Activated CD4-positive, alpha-beta T cell treated with anti-CD3 and anti-CD28 coated beads, Interleukin-2, amount 10 ng/mL, durations not matched to agents 7 days and 5 days (primary cell): ENCODE data around the gene CCDC69. TPM values are rescaled to one million over a fixed set of nuclear protein-coding genes. Genes with fewer than 3 reads are reported as not detected.
A peak's percentile ranks its signal among the peaks of the same experiment; 100 is the strongest.

Experiments
- CTCF ChIA-PET: fragments of 350-600 bp; sonication (Branson Sonifier 250); formaldehyde crosslinking; loops from one replicate; lab custom pipeline; 2021; ENCODE audit warnings: antibody characterized with exemption; lab: Charles Lee
- POLR2A ChIA-PET: fragments of 350-600 bp; sonication (Branson Sonifier 250); formaldehyde crosslinking; loops from one replicate; lab custom pipeline; 2021; ENCODE audit warnings: antibody characterized with exemption; lab: Charles Lee
- DNase-seq: peaks from one replicate; pipeline ENCODE4 v3.0.0-alpha.2; 2020
- H3K27ac Mint-ChIP-seq: one replicate; pipeline ENCODE4 v1.8.0; 2021; ENCODE audit warnings: mild to moderate bottlenecking, moderate library complexity, mixed read lengths
- H3K27me3 Mint-ChIP-seq: one replicate; pipeline ENCODE4 v1.8.0; 2021; ENCODE audit warnings: mixed read lengths
- H3K36me3 Mint-ChIP-seq: one replicate; pipeline ENCODE4 v1.8.0; 2021; ENCODE audit warnings: low read depth, mixed read lengths
- H3K4me1 Mint-ChIP-seq: one replicate; pipeline ENCODE4 v1.8.0; 2021; ENCODE audit warnings: mixed read lengths
- H3K4me3 Mint-ChIP-seq: one replicate; pipeline ENCODE4 v1.8.0; 2021; ENCODE audit warnings: mild to moderate bottlenecking, moderate library complexity, mixed read lengths
- H3K9me3 Mint-ChIP-seq: one replicate; pipeline ENCODE4 v1.8.0; 2021; ENCODE audit warnings: mixed read lengths
- total RNA-seq, 2 experiments: library from RNA; stranded (reverse); gene quantifications; one replicate each; pipeline ENCODE4 v1.2.3, GENCODE V29; 2021

CCDC69 gene
- total RNA-seq, 2 experiments from 2014 or later, result 79.4 to 84.1 TPM

DNA sequence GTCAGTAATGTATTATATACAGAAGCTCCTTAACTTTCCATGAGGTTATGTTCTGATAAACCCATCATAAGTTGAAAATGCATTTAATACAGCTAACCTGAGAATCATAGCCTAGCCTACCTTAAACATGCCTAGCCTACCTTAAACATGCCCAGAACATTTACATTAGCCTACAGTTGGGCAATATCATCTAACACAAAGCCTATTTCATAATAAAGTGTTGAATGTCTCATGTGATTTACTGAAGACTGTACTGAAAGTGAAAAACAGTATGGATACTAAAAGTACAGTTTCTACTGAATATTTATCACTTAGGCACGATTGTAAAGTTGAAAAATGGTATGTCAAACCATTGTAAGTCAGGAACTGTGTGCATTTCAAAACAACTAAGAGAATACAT, 30.7 kb upstream of the CCDC69 start:
- Mint-ChIP-seq H3K9me3 (peaks cover 3% of the 10 kb centered on the region), H3K27ac (no peak overlapping the region), H3K27me3 (no peaks in the 10 kb centered on the region), H3K36me3 (peaks cover 6% of the 10 kb centered on the region), H3K4me1 (peaks cover 37% of the 10 kb centered on the region), H3K4me3 (no peak overlapping the region)
- POLR2A ChIA-PET, result interaction anchor here (0.7 kb wide), 1 partner anchor 41 kb away, joined by 4 read pairs; no protein-coding TSS in a partner anchor
- DNase-seq, result no peak
- CTCF ChIA-PET, result interaction anchor here (1.2 to 2.5 kb wide), 3 partner anchors 10 to 16 kb away, joined by 3 to 13 read pairs (median 8); no protein-coding TSS in a partner anchor

DNA sequence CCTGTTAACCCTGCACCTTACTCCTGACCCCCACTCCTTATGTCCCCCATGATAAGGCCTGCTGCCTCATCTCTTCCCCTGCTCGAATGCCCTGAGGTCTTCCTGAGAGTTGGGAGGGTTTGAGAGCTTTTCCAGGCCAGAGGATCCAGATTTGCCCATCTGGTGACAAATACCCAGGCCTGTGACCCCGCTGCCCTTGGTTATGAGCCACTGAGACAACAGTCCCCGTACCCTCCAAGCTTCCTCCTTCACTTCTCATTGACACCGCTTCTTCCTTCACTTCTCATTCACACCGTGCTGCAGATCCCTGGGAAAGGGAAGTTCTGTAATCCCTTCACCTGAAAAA, 29.7 kb upstream of the CCDC69 start:
- Mint-ChIP-seq H3K9me3 (peaks cover 3% of the 10 kb centered on the region), H3K27ac (peak overlapping the region; percentile 91), H3K4me3 (peak overlapping the region; percentile 90), H3K27me3 (no peaks in the 10 kb centered on the region), H3K36me3 (peaks cover 6% of the 10 kb centered on the region), H3K4me1 (peaks cover 37% of the 10 kb centered on the region)
- ChIA-PET CTCF (interaction anchor here (1.5 to 2.5 kb wide), 4 partner anchors 11 to 127 kb away, joined by 5 to 13 read pairs (median 7); no protein-coding TSS in a partner anchor), POLR2A (no interaction called here)
- DNase-seq, result no peak

DNA sequence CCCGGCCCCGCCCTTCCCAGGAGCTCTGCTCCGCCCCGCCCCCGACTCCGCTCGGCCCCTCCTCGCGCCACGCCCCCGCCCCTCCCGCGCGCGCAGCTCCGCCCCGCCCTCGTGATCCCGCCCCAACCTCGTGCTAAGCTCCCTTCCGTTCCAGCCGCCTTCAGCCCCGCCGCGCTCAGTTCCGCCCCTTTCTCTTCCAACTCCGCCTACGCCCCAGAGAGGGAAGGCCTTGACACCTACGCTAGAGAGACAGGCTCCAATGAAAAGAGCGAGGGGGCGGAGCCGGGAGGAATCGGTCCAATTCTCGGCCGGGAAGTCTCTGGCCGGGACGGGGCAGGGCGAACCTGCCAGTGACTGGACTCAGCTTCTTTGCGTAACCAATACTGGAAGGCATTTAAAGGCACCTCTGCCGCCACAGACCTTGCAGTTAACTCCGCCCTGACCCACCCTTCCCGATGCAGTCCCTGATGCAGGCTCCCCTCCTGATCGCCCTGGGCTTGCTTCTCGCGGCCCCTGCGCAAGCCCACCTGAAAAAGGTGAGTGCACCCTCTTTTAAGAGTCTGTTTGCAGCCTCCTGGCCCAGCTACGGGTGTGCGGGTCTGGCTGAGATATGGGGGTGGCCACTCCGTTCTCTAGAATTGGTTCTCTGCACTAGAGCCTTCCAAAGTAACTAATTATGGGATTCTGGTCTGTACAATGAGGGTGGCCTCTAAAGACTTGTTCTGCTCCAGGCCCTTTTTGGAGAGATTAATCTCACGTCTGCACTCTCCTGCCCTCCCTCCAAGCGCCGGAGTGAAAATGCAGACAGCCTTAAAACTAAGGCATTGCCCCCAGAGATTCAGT, 29.1 kb upstream of the CCDC69 start, which contains the start of gene GM2A:
GM2A (plus strand) TSS at position 424 of the 843 bp plus-strand sequence; CDS start at position 456, 32 bp downstream.
- Mint-ChIP-seq H3K36me3 (peaks cover 6% of the 10 kb centered on the region), H3K27ac (peak within 1 kb of the TSS; percentile 91), H3K9me3 (peaks cover 3% of the 10 kb centered on the region), H3K4me1 (peaks cover 37% of the 10 kb centered on the region), H3K27me3 (no peaks in the 10 kb centered on the region), H3K4me3 (peak within 1 kb of the TSS; percentile 90)
- CTCF ChIA-PET, result interaction anchor here (0.7 to 2.5 kb wide), 11 partner anchors 11 to 1734 kb away, joined by 3 to 13 read pairs (median 5); no protein-coding TSS in a partner anchor
- peak; percentile 99 for DNase-seq
- POLR2A ChIA-PET, result interaction anchor here (0.6 to 1.1 kb wide), 4 partner anchors 29 to 1246 kb away, joined by 3 to 9 read pairs (median 6); partner anchors contain the start of gene CCDC69

DNA sequence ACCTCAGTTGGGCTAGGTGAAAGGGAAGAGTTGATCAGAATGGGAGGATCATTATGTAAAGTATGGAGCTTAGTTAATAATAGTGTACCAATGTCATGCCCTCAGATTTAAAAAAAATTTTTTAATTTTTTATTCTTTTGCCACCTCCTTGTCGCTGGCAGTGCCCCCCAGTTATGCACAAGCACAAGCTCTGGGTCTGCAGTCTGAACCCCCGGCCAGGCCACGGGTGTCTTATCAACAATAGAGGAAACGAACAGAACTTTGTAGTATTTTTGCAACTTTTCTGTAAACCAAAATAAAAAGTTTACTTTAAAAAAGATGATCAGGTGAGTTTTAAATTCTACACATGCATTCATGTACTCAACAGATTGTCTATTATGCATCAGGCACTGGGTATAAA, 27.7 kb upstream of the CCDC69 start:
- CTCF ChIA-PET, result interaction anchor here (0.7 to 2.1 kb wide), 5 partner anchors 13 to 487 kb away, joined by 3 to 7 read pairs (median 4); no protein-coding TSS in a partner anchor
- DNase-seq, result no peak
- peaks cover 35% of the 10 kb centered on the region for H3K4me1 Mint-ChIP-seq
- peak overlapping the region; percentile 90 for H3K4me3 Mint-ChIP-seq
- H3K27me3 Mint-ChIP-seq, result no peaks in the 10 kb centered on the region
- peaks cover 6% of the 10 kb centered on the region for H3K36me3 Mint-ChIP-seq
- peak overlapping the region; percentile 91 for H3K27ac Mint-ChIP-seq
- POLR2A ChIA-PET, result no interaction called here
- H3K9me3 Mint-ChIP-seq, result peaks cover 3% of the 10 kb centered on the region

DNA sequence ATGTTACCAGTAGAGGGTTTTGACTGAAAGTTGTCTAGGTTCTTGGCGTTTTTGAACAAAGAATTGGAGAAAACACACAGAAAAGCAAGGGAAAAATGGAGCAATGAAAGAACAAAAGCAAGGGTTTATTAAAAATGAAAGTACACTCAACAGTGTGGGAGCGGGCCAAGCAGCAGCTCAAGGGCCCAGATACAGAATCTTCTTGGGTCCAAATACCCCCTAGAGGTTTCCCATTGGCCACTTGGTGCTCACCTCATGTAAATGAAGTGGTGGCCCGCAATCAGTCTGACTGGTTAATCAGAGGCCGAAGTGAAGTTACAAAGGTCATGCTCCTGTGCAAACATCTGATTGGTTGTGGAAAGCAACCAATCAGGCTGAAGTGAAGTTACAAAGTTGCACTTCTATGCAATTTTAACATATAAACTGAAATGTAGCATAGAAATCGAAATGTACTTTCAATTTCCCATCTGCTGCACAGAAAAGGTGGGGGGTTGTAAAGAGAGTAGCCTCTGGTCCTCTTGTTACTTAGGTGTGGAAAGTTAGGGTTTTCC, 27.2 kb upstream of the CCDC69 start:
- DNase-seq, result peak; percentile 24
- Mint-ChIP-seq H3K36me3 (peaks cover 6% of the 10 kb centered on the region), H3K4me3 (peak overlapping the region; percentile 90), H3K4me1 (peaks cover 35% of the 10 kb centered on the region), H3K27ac (peak overlapping the region; percentile 70), H3K27me3 (no peaks in the 10 kb centered on the region), H3K9me3 (peaks cover 3% of the 10 kb centered on the region)
- ChIA-PET POLR2A (no interaction called here), CTCF (interaction anchor here (1.0 to 2.1 kb wide), 3 partner anchors 13 to 39 kb away, joined by 3 to 7 read pairs (median 4); no protein-coding TSS in a partner anchor)

DNA sequence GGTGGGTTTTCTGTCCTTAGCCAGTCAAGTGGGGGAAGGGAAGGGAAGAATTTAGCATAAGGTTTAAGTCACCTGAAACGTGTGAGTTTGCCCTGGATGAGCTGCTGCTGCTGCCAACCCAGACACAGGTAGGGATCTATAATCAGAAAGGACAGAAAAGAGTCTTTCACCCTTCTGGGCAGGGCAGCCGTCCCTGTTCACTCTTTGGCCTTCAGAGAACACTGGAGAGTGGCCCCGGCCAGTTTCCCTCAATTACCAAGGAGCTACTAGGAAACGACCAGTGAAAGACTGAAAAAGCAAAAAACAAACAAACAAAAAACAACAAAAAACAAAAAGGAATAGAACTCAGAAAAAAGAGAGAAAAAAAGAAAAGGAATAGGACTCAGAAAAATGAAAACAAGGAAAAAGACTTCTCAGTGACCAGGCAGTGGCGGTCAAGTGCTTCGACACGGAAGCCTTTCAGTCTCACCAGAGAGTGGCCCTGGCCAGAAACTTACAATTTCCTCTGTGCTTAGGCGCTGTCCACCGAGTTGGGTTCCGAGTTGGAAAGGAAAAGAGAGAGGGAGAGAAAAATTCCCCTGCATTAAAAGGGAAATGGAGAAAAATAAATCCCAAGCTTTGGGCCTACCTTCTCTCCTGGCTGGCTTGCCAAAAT, 26.6 kb upstream of the CCDC69 start:
- Mint-ChIP-seq H3K4me3 (peak overlapping the region; percentile 90), H3K4me1 (peaks cover 35% of the 10 kb centered on the region), H3K9me3 (peaks cover 3% of the 10 kb centered on the region), H3K36me3 (peaks cover 6% of the 10 kb centered on the region), H3K27me3 (no peaks in the 10 kb centered on the region), H3K27ac (peak overlapping the region; percentile 70)
- DNase-seq, result no peak
- CTCF ChIA-PET, result interaction anchor here (1.9 to 2.1 kb wide), 2 partner anchors 12 to 38 kb away, joined by 5 to 7 read pairs; no protein-coding TSS in a partner anchor
- POLR2A ChIA-PET, result no interaction called here

DNA sequence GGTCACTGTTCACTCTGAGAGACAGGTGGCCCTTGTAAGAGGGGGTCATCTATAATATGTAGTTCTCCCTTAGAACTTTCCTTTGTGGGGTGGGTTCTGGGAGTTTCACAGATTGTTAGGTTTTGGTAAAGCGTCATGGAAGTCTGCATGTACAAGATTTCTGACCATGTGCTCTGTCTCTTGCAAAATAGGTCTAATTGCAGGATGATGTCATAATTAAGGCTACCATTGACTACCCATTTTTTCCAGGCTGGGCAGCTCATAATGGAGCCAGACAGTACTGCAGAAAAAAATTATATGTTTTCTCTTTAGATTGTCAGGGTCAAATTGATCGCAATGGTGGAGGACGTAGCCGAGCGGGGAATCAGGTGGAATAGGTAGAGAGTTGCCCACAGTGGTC, 25.4 kb upstream of the CCDC69 start:
- peaks cover 3% of the 10 kb centered on the region for H3K9me3 Mint-ChIP-seq
- DNase-seq, result no peak
- no peaks in the 10 kb centered on the region for H3K27me3 Mint-ChIP-seq
- peaks cover 40% of the 10 kb centered on the region for H3K4me1 Mint-ChIP-seq
- CTCF ChIA-PET, result interaction anchor here (0.6 to 1.9 kb wide), 2 partner anchors 11 to 14 kb away, joined by 3 to 5 read pairs; no protein-coding TSS in a partner anchor
- no peak overlapping the region for H3K4me3 Mint-ChIP-seq
- H3K27ac Mint-ChIP-seq, result no peak overlapping the region
- peaks cover 6% of the 10 kb centered on the region for H3K36me3 Mint-ChIP-seq
- POLR2A ChIA-PET, result no interaction called here

DNA sequence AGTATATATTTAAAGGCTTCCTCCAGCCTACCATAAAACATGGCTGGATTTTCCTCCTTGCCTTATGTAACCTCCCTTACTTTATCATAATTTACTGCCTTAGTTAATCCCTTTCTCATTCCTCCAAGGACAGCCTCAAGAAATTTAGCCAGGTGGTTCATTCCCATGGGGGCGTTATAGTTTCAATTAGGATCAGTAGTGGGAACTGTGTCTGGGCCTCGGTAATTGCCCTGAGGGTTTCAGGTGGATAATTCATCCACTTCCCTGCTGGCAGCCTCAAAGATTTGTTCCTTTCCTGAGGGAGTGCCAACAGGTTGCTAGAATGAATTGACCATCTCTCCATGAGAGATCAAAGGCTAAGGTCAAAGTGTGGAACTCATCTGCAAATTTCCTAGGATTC, 24.8 kb upstream of the CCDC69 start:
- DNase-seq, result no peak
- H3K4me1 Mint-ChIP-seq, result peaks cover 41% of the 10 kb centered on the region
- peaks cover 3% of the 10 kb centered on the region for H3K9me3 Mint-ChIP-seq
- POLR2A ChIA-PET, result no interaction called here
- no peak overlapping the region for H3K4me3 Mint-ChIP-seq
- peaks cover 6% of the 10 kb centered on the region for H3K36me3 Mint-ChIP-seq
- H3K27me3 Mint-ChIP-seq, result no peaks in the 10 kb centered on the region
- H3K27ac Mint-ChIP-seq, result no peak overlapping the region
- CTCF ChIA-PET, result interaction anchor here (0.6 to 1.9 kb wide), 2 partner anchors 10 to 13 kb away, joined by 3 to 5 read pairs; no protein-coding TSS in a partner anchor

DNA sequence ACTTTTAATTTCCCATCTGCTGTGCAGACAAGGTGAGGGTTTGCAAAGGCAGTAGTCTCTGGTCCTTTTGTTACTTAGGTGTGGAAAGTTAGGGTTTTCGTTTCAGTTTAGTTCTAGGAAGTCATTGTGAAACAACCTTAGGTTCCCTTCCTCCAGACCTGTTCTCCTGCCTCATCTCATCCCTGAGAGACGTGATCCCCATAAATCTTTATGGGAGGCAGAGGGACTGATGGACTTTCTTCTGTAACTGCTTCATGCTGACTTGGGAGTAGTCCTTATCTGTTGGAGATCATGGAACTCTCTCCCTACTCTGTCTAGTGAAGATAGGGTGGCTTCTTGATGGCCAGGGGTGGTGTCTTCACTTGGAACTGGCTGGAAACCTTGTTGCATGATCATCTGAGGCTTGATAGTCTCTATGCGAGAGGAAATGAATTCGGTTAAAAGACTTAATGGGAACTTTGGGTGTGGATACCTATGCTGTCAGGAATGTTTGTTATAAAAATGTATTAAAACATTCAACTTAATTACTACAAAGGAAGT, 21.9 kb upstream of the CCDC69 start:
- Mint-ChIP-seq H3K4me1 (peaks cover 27% of the 10 kb centered on the region), H3K9me3 (peaks cover under 1% of the 10 kb centered on the region), H3K27me3 (no peaks in the 10 kb centered on the region), H3K36me3 (peaks cover 5% of the 10 kb centered on the region), H3K27ac (no peak overlapping the region), H3K4me3 (no peak overlapping the region)
- DNase-seq, result no peak
- ChIA-PET POLR2A (no interaction called here), CTCF (no interaction called here)

DNA sequence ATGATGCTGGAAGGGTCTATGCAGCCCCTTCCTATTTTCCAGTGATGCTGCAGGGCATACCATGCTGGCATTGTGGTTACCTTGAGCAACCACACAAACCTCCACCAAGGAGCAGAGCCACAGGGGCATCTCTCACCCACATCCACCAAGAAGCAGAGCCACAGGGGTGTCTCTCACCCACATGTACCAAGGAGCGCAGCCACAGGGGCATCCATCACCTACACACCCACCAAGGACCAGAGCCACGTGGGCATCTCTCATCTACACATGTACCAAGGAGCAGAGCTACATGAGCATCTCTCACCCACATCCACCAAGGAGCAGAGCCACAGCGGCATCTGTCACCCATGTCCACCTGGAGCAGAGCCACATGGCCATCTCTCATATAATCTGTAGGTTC, 20.3 kb upstream of the CCDC69 start:
- no peak for DNase-seq
- Mint-ChIP-seq H3K4me1 (peaks cover 25% of the 10 kb centered on the region), H3K36me3 (no peaks in the 10 kb centered on the region), H3K9me3 (no peaks in the 10 kb centered on the region), H3K27ac (no peak overlapping the region), H3K27me3 (no peaks in the 10 kb centered on the region), H3K4me3 (no peak overlapping the region)
- CTCF ChIA-PET, result no interaction called here
- POLR2A ChIA-PET, result no interaction called here

DNA sequence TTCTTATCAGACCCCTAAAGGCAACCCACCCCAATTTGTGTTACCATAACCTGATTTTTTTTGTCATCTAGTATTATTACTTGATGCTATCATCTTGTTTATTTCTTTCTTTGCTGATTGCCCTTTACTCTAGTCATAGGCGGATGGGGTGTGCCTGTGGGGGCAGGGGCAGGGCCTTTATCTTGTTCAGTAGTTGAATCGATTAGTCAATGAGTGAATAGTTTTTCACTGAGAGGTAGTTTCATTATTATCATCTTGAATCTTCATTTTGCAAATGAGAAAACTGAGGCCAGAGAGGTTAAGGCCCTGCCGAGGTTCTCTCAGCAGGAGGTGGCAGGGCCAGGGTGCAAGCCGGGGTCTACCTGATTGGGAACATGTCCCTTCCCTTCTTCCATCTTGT, 19.7 kb upstream of the CCDC69 start:
- no peaks in the 10 kb centered on the region for H3K27me3 Mint-ChIP-seq
- peaks cover 30% of the 10 kb centered on the region for H3K4me1 Mint-ChIP-seq
- POLR2A ChIA-PET, result no interaction called here
- H3K36me3 Mint-ChIP-seq, result no peaks in the 10 kb centered on the region
- H3K27ac Mint-ChIP-seq, result no peak overlapping the region
- H3K9me3 Mint-ChIP-seq, result no peaks in the 10 kb centered on the region
- H3K4me3 Mint-ChIP-seq, result no peak overlapping the region
- CTCF ChIA-PET, result interaction anchor here (4.3 kb wide), 1 partner anchor 13 kb away, joined by 19 read pairs; no protein-coding TSS in a partner anchor
- no peak for DNase-seq

DNA sequence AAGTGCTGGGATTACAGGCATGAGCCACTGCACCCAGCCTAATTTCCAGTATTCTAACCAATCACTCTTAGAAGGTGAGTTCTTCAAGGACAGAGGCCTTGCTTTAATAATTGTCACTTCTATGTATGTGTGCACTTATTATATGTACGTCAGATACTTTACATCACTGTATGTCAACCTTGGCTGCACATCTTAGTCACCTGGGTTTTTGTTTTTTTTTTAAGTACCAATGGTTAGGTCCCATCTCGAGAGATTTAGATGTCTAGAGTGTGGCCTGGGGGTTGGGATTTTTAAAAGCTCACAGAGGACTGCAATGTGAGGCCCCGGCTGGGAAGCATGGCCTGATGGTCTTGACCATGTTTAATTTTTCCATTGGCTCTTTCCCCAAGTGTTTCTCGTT, 19.2 kb upstream of the CCDC69 start:
- DNase-seq, result no peak
- no peaks in the 10 kb centered on the region for H3K9me3 Mint-ChIP-seq
- H3K27me3 Mint-ChIP-seq, result no peaks in the 10 kb centered on the region
- no peaks in the 10 kb centered on the region for H3K36me3 Mint-ChIP-seq
- POLR2A ChIA-PET, result no interaction called here
- H3K27ac Mint-ChIP-seq, result peak overlapping the region; percentile 55
- CTCF ChIA-PET, result interaction anchor here (0.6 to 4.3 kb wide), 3 partner anchors 9 to 231 kb away, joined by 4 to 19 read pairs (median 9); partner anchors contain the start of gene GM2A
- no peak overlapping the region for H3K4me3 Mint-ChIP-seq
- peaks cover 33% of the 10 kb centered on the region for H3K4me1 Mint-ChIP-seq
